GM21786 (cell line): ENCODE data around the gene SLC16A12.
"Not testable (repeated sequence)": the region's sequence is repeated elsewhere in the genome, so short reads cannot be mapped to it uniquely, and the experiment has no call there.

Source experiments
- ATAC-seq: cut with Tn5 transposase; IDR thresholded peaks from one replicate; pipeline ENCODE4 v1.9.1; 2021; ENCODE audit not compliant: unreplicated experiment

SLC16A12 gene

GRCh38 chr10:89395141-89395540 lies 140.3 kb downstream of the SLC16A12 start:
- ATAC-seq = no peak

GRCh38 chr10:89393898-89394297 lies 141.5 kb downstream of the SLC16A12 start:
- ATAC-seq = no peak

GRCh38 chr10:89392974-89393373 lies 142.4 kb downstream of the SLC16A12 start:
- no peak for ATAC-seq

- ATAC-seq = peak; percentile 89
Observed at GRCh38 chr10:89391907-89392756, 143.3 kb downstream of the SLC16A12 start, which contains the start of gene IFIT1. Gene IFIT1 (plus strand): TSS chr10:89392623. CDS start chr10:89392713, 90 bp downstream.

- ATAC-seq = not testable (repeated sequence)
Observed at GRCh38 chr10:89391226-89391576, 144.2 kb downstream of the SLC16A12 start.

GRCh38 chr10:89390476-89391225 lies 144.7 kb downstream of the SLC16A12 start:
- no peak for ATAC-seq

GRCh38 chr10:89389254-89389653 lies 146.1 kb downstream of the SLC16A12 start:
- ATAC-seq = no peak

- no peak for ATAC-seq
Observed at GRCh38 chr10:89388806-89389205, 146.6 kb downstream of the SLC16A12 start.

GRCh38 chr10:89384474-89385340 lies 150.7 kb downstream of the SLC16A12 start:
- ATAC-seq = no peak

GRCh38 chr10:89382757-89383156 lies 152.6 kb downstream of the SLC16A12 start:
- ATAC-seq = no peak
